SU-DHL-6 (cell line): Measurements from ENCODE around the gene LHPP.

Source experiments
- H2AFZ ChIP-seq: fragments of 200-600 bp; sonication (generic); 2 replicates; pipeline ENCODE4 v1.6.1; 2014; ENCODE audit warnings: low read depth, mild to moderate bottlenecking, moderate library complexity, mixed read lengths, antibody characterized with exemption, low read length; ENCODE audit not compliant: severe bottlenecking
- H3F3A ChIP-seq: fragments of 200-600 bp; shearing (Covaris generic); 2 replicates; pipeline ENCODE4 v1.6.0; 2016; ENCODE audit warnings: antibody characterized with exemption, mild to moderate bottlenecking; ENCODE audit not compliant: insufficient read depth
- H3K27ac ChIP-seq: fragments of 200-600 bp; sonication (generic); 2 replicates; pipeline ENCODE4 v1.5.1; 2016; ENCODE audit warnings: low read depth, mild to moderate bottlenecking, low read length, moderate library complexity, mixed read lengths
- H3K27me3 ChIP-seq: fragments of 200-600 bp; sonication (generic), shearing (Covaris generic); 2 replicates; pipeline ENCODE4 v1.6.0; 2014; ENCODE audit warnings: mild to moderate bottlenecking, low read length
- H3K36me3 ChIP-seq: fragments of 200-600 bp; sonication (generic); 2 replicates; pipeline ENCODE4 v1.6.1; 2014; ENCODE audit warnings: mild to moderate bottlenecking, low read length, mixed read lengths
- H3K4me2 ChIP-seq: fragments of 300-600, 200-600 bp; shearing (Covaris generic), sonication (generic); 2 replicates; pipeline ENCODE4 v1.6.0; 2014; ENCODE audit warnings: low read length, low read depth, mild to moderate bottlenecking; ENCODE audit not compliant: poor library complexity, severe bottlenecking
- H3K4me3 ChIP-seq: fragments of 200-600 bp; sonication (generic); 2 replicates; pipeline ENCODE4 v1.5.1; 2014; ENCODE audit warnings: antibody characterized with exemption, low read length, mild to moderate bottlenecking, mixed read lengths; ENCODE audit not compliant: insufficient read depth, poor library complexity, severe bottlenecking
- H3K79me2 ChIP-seq: fragments of 200-600 bp; sonication (generic); 2 replicates; pipeline ENCODE4 v1.6.1; 2014; ENCODE audit warnings: mild to moderate bottlenecking, low read length, moderate library complexity; ENCODE audit not compliant: insufficient read depth
- H3K9ac ChIP-seq: fragments of 200-600 bp; sonication (generic); 2 replicates; pipeline ENCODE4 v1.7.0; 2014; ENCODE audit warnings: mild to moderate bottlenecking, low read length
- H3K9me2 ChIP-seq: fragments of 200-600 bp; sonication (generic); replicated peaks from 2 replicates; pipeline ENCODE4 v1.6.1; 2014; ENCODE audit warnings: low read length; ENCODE audit not compliant: insufficient read depth
- H3K9me3 ChIP-seq: fragments of 200-600 bp; sonication (generic); 2 replicates; pipeline ENCODE4 v1.6.1; 2014; ENCODE audit warnings: low read length, mixed read lengths; ENCODE audit not compliant: insufficient read depth
- H4K20me1 ChIP-seq: fragments of 200-600 bp; sonication (generic); 2 replicates; pipeline ENCODE4 v1.6.1; 2014; ENCODE audit warnings: low read depth, mild to moderate bottlenecking, antibody characterized with exemption, low read length, moderate library complexity, mixed read lengths
- EZH2phosphoT487 ChIP-seq: fragments of 200-600 bp; sonication (generic), shearing (Covaris generic); conservative IDR thresholded peaks from 2 replicates; pipeline ENCODE4 v1.6.1; 2018; ENCODE audit warnings: mild to moderate bottlenecking, antibody characterized with exemption, low read length, moderate library complexity, mixed read lengths
- TF ChIP-seq, protein P1 (sequence below): fragments of 200-600 bp; sonication (generic); IDR thresholded peaks from one replicate; pipeline ENCODE4 v1.5.1; 2017; ENCODE audit warnings: antibody characterized with exemption, mild to moderate bottlenecking, low read length, moderate library complexity; ENCODE audit not compliant: insufficient read depth, poor library complexity, severe bottlenecking

Gene LHPP

DNA sequence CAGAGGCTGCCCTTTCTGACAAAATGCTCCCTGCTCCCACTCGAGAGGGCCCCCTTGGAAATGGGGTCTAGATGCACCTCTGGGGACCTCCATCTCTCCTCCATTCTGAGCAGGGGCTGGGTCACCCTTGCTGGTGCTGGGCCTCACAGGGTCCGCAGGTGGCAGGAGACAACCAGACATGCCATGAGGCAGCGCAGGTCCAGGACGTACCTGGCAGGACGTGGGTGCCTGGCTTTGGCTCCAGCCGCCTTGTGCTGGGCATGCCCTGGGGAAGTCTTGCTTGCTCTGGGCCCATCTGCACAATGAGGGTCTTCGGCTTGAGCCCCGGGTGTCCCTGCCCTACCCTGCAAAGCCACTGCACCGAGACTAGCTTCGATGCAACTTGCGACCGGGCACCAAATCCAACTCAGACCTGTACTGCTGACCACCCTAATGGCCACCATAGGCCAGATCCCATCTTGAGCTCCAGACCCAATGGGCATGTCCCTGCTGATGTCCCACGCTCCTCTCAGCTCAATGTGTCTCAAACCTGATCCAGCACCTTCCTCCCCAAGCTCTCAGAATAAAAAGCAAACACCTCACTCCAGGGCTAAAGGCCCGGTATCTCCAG is 175.6 kb downstream of the LHPP start:
- H3K4me3 ChIP-seq, result no peak overlapping the region
- no peaks in the 10 kb centered on the region for H4K20me1 ChIP-seq
- H3F3A ChIP-seq, result peaks cover 21% of the 10 kb centered on the region
- TF ChIP-seq EZH2phosphoT487, result no peak
- TF ChIP-seq, protein P1, sequence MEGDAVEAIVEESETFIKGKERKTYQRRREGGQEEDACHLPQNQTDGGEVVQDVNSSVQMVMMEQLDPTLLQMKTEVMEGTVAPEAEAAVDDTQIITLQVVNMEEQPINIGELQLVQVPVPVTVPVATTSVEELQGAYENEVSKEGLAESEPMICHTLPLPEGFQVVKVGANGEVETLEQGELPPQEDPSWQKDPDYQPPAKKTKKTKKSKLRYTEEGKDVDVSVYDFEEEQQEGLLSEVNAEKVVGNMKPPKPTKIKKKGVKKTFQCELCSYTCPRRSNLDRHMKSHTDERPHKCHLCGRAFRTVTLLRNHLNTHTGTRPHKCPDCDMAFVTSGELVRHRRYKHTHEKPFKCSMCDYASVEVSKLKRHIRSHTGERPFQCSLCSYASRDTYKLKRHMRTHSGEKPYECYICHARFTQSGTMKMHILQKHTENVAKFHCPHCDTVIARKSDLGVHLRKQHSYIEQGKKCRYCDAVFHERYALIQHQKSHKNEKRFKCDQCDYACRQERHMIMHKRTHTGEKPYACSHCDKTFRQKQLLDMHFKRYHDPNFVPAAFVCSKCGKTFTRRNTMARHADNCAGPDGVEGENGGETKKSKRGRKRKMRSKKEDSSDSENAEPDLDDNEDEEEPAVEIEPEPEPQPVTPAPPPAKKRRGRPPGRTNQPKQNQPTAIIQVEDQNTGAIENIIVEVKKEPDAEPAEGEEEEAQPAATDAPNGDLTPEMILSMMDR, result no peak
- peaks cover 99% of the 10 kb centered on the region for H3K79me2 ChIP-seq
- no peaks in the 10 kb centered on the region for H3K9me3 ChIP-seq
- H3K27ac ChIP-seq, result peak overlapping the region; percentile 65
- H3K4me2 ChIP-seq, result no peak overlapping the region
- no peaks in the 10 kb centered on the region for H3K27me3 ChIP-seq
- no peak overlapping the region for H3K9ac ChIP-seq
- H3K9me2 ChIP-seq, result no peaks in the 10 kb centered on the region
- no peak overlapping the region for H2AFZ ChIP-seq
- H3K36me3 ChIP-seq, result peaks cover 7% of the 10 kb centered on the region; the same call in 1 of the 2 replicates

DNA sequence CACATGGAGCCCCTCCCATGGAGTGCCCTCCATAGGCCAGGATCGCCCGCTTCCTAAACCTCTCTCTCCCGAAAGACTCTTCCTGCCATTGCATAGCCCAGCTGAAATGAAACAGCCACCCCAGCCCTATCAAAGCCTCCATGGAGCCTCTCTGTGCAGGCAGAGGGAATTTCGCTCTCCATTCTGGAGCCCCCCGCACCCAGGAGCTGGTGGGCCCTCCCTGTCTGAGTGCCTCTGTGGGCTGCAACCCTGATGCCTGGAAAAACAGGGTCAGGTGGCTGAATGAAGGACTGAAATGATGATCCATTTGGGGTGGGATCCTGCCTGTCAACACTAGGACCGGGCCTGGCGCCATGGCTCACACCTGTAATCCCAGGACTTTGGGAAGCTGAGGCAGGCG is 176.1 kb downstream of the LHPP start:
- no peak for TF ChIP-seq EZH2phosphoT487
- TF ChIP-seq, protein P1, result no peak
- H3K36me3 ChIP-seq, result peaks cover 7% of the 10 kb centered on the region; the same call in 1 of the 2 replicates
- no peaks in the 10 kb centered on the region for H3K27me3 ChIP-seq
- H3K79me2 ChIP-seq, result peaks cover 99% of the 10 kb centered on the region
- H3K27ac ChIP-seq, result 0 out of 2 replicates have a peak overlapping the region, but pooled peaks have one; percentile 65
- no peaks in the 10 kb centered on the region for H3K9me2 ChIP-seq
- no peak overlapping the region for H2AFZ ChIP-seq
- H3K4me3 ChIP-seq, result no peak overlapping the region
- H3K9me3 ChIP-seq, result no peaks in the 10 kb centered on the region
- H3K4me2 ChIP-seq, result no peak overlapping the region
- no peak overlapping the region for H3K9ac ChIP-seq
- H4K20me1 ChIP-seq, result no peaks in the 10 kb centered on the region
- H3F3A ChIP-seq, result peaks cover 23% of the 10 kb centered on the region

DNA sequence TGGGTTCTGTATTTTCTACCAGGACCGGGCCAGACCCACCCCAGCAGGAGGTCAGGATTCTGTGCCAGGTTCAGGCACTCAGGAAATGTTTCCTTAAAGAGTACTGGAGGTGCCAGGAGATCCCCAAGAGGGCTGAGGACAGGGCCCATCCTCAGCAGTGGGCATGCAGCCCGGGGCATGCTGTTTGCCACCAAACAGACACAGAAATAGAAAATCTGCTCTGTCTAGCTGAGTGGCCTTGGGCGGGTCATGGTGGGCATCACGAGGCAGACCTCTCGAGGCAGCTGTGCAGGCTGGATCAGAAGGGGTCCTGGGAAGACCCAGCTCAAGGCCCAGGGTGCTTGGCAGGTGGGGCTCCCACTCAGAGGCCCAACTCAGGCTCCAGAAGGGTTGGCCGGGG is 177.6 kb downstream of the LHPP start:
- Histone ChIP-seq H4K20me1 (no peaks in the 10 kb centered on the region), H3K9me3 (no peaks in the 10 kb centered on the region), H3K9ac (no peak overlapping the region), H3K4me3 (no peak overlapping the region), H3K79me2 (peaks cover 99% of the 10 kb centered on the region), H3K4me2 (no peak overlapping the region), H3F3A (peaks cover 14% of the 10 kb centered on the region; the same call in 1 of the 2 replicates), H3K27ac (0 out of 2 replicates have a peak overlapping the region, but pooled peaks have one; percentile 12), H2AFZ (no peak overlapping the region), H3K27me3 (no peaks in the 10 kb centered on the region), H3K36me3 (peaks cover 7% of the 10 kb centered on the region; the same call in 1 of the 2 replicates), H3K9me2 (no peaks in the 10 kb centered on the region)
- TF ChIP-seq, protein P1, result no peak
- TF ChIP-seq EZH2phosphoT487, result no peak
